BE2C (cell line): Measurements from ENCODE around the gene MTX1.
"Not testable (repeated sequence)": the region's sequence is repeated elsewhere in the genome, so short reads cannot be mapped to it uniquely, and the experiment has no call there.

ENCODE experiments used
- DNase-seq: peaks from one replicate; pipeline ENCODE4 v3.0.0-alpha.2; 2020
- H3K27me3 ChIP-seq: fragments of 250-450 bp; sonication (Bioruptor Pico); 2 replicates; pipeline ENCODE4 v1.5.1; 2020; ENCODE audit warnings: mild to moderate bottlenecking
- H3K36me3 ChIP-seq: fragments of 250-450 bp; sonication (Bioruptor Pico); 2 replicates; pipeline ENCODE4 v1.5.1; 2020; ENCODE audit warnings: mild to moderate bottlenecking
- H3K4me1 ChIP-seq: fragments of 250-450 bp; sonication (Bioruptor Pico); 2 replicates; pipeline ENCODE4 v1.5.1; 2020
- H3K4me3 ChIP-seq: 2 replicates; pipeline ENCODE4 v1.5.1; 2011; ENCODE audit warnings: low read depth, low read length
- H3K9me3 ChIP-seq: fragments of 250-450 bp; sonication (Bioruptor Pico); 2 replicates; pipeline ENCODE4 v1.5.1; 2020
- TF ChIP-seq, protein P1 (sequence below): IDR thresholded peaks from 2 replicates; pipeline ENCODE4 v1.5.1; 2012; ENCODE audit warnings: mild to moderate bottlenecking, low read depth, low read length

Gene MTX1

DNA sequence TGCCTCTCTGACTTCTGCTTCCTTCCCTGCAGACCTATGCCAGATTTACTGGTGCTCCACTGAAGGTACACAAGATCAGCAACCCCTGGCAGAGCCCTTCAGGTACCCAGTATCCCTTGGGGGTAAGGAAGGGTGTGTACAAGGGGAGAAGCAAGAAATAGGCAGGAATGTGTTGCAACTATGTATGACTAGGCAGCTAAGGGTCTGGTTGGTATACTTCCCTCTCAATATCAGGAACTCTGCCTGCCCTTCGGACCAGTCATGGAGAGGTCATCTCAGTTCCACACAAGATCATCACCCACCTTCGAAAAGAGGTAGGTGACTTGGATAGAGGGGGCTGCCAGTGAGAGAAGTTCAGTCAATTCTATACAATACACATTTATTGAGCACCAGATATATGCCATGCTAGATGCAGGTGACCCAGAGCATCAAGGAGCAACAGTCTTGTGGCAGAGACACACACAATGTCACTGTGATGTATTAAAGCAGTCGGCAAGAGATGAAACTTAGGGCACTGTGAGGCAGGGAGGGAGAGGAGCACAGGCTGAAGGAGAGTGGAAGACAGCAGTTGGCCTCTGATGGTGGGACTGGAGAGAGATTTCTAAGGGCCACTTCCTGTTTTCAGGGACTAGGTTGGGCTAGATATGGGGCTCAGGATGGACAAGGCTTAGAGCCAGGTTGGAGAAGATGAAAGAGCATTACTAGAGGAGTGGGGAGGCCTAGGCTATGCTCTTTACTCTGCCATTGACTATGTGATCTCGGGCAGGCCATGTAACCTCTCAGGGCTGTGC lies 2.0 kb downstream of the MTX1 start:
- TF ChIP-seq, protein P1, sequence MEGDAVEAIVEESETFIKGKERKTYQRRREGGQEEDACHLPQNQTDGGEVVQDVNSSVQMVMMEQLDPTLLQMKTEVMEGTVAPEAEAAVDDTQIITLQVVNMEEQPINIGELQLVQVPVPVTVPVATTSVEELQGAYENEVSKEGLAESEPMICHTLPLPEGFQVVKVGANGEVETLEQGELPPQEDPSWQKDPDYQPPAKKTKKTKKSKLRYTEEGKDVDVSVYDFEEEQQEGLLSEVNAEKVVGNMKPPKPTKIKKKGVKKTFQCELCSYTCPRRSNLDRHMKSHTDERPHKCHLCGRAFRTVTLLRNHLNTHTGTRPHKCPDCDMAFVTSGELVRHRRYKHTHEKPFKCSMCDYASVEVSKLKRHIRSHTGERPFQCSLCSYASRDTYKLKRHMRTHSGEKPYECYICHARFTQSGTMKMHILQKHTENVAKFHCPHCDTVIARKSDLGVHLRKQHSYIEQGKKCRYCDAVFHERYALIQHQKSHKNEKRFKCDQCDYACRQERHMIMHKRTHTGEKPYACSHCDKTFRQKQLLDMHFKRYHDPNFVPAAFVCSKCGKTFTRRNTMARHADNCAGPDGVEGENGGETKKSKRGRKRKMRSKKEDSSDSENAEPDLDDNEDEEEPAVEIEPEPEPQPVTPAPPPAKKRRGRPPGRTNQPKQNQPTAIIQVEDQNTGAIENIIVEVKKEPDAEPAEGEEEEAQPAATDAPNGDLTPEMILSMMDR = no peak
- Histone ChIP-seq H3K4me1 (peaks cover 7% of the 10 kb centered on the region), H3K36me3 (peaks cover 7% of the 10 kb centered on the region; the same call in 1 of the 2 replicates), H3K9me3 (no peaks in the 10 kb centered on the region), H3K4me3 (no peak overlapping the region), H3K27me3 (no peaks in the 10 kb centered on the region)
- DNase-seq = no peak

DNA sequence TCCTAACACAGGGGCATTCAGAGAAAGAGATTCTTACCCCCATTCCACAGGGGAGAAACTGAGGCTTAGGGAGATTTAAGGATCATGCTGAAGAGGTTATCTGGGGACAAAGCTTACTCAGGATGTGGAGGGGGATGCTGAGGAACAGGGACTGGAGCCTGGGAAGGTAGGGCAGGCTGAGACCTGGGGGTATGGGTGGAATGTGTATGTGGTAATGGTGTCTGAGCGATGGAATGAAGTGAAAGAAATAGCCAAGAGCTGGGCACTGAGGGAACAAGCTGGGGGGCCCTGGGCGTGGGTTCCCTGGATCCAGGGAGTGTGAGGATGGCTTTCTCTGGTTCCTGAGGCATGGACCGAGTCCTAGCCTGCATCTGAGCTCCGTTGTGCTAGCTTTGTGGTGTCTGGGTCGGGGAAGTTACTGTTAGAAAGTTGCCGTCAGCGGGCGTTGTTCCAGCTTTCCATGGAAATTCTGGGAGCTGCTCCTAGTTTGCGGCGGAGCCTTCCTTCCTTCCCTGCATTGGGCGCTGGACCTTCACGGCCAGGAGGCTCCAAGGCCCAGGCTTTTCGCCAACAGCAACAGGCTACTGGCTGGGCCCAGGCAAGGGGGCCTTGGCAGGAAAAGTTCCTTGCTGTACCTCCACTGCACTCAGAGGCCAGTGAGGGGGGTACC lies 3.0 kb downstream of the MTX1 start:
- not testable (repeated sequence) for DNase-seq, H3K4me1 ChIP-seq, H3K9me3 ChIP-seq, H3K4me3 ChIP-seq, H3K36me3 ChIP-seq, H3K27me3 ChIP-seq

DNA sequence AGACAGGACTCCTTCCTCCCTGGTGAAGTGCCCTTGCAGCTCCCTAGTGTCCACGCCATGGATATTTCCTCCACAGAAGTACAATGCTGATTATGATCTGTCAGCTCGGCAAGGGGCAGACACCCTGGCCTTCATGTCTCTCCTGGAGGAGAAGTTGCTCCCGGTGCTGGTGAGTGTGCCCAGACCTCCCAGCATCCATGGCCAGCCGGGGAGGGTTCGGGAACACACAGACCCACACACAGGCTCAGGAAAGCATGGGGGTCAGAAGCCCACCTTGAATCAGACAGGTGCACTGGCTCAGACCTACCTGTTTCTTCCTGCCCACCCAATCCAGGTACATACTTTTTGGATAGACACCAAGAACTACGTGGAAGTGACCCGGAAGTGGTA lies 3.6 kb downstream of the MTX1 start:
- H3K27me3 ChIP-seq, H3K9me3 ChIP-seq, DNase-seq, H3K4me3 ChIP-seq, H3K4me1 ChIP-seq, H3K36me3 ChIP-seq: not testable (repeated sequence)

DNA sequence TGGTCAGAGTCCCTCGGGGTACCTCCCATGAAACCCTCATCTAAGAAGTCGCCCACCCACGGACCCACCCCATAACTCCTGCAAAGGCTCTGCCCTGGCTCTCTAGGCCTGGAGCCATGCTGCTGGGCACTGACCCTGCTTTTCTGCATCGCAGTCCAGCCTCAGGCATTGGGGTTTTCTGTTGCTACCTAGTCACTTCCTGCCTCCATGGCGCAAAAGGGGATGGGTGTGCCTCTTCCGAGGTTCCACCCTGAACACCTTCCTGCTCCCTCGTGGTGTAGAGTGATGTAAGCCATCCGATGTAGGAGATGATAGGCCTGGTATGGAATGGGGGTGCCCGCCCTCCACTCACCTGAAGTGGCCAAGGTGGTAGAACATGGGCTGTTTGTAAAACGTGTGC lies 6.2 kb downstream of the MTX1 start:
- not testable (repeated sequence) for H3K9me3 ChIP-seq, DNase-seq, H3K27me3 ChIP-seq, H3K4me1 ChIP-seq, H3K36me3 ChIP-seq, H3K4me3 ChIP-seq

DNA sequence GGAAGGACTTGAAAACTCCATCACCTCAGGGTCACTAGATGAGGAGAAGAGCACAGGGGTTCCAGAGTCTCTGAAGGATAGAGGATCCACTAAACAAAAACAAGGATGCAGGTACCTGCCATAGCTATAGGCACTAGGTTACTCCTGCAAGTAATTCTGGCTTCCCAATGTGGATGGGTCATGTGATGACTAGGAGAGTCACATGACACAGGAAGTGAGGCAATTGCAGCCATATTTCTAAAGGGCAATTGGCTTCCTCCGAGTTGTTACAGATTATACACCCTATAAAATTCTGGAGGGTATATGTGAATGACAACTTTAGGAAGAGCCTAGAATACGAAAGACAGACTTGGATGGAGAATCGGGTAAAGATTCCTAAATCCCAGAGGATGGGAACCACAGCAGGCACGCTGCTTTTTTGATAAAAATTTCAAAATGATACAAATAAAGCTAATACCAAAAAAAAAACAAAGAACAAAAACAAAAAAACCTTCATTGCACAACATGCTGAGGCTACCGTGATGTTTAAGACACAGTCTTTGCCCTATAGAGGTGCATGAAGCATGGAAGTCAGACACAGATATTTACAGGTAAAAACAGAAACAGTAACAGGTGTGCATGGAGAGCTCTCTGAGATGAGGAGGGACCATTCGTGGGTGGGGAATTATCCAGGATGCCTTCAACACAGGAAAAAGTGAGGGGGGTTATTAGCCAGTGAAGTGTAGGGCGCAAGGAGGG lies 10.5 kb downstream of the MTX1 start:
- H3K4me1 ChIP-seq = peaks cover 2% of the 10 kb centered on the region; the same call in 1 of the 2 replicates
- no peaks in the 10 kb centered on the region for H3K27me3 ChIP-seq
- no peaks in the 10 kb centered on the region for H3K9me3 ChIP-seq
- H3K36me3 ChIP-seq = peaks cover 1% of the 10 kb centered on the region; the same call in 1 of the 2 replicates
- peak; percentile 61 for DNase-seq
- TF ChIP-seq, protein P1 = no peak
- peak overlapping the region; percentile 45 for H3K4me3 ChIP-seq

DNA sequence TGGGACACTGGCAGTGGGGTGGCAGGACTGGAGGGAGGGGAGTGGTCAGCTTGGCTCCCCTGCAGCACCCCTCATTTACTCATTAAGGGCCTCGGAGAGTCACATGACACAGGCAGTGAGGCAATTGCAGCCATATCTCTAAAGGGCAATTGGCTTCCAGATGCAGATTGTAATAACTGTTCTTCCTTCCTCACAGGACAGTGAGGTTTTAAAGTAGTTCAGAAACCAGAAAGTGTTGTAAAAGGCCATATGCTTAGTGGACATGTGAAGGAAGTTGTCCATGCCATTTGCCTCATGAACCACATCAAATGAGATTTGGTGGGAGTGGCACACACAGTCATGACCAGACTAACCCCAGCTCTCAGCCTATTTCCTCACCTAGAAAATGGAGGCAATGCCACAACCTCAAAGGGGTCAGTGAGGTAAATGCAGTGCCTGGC lies 11.1 kb downstream of the MTX1 start:
- TF ChIP-seq, protein P1 = no peak
- peak; percentile 30 for DNase-seq
- peak overlapping the region; percentile 45 for H3K4me3 ChIP-seq
- peaks cover 4% of the 10 kb centered on the region; the same call in 1 of the 2 replicates for H3K36me3 ChIP-seq
- peaks cover 2% of the 10 kb centered on the region; the same call in 1 of the 2 replicates for H3K4me1 ChIP-seq
- no peaks in the 10 kb centered on the region for H3K27me3 ChIP-seq
- no peaks in the 10 kb centered on the region for H3K9me3 ChIP-seq

DNA sequence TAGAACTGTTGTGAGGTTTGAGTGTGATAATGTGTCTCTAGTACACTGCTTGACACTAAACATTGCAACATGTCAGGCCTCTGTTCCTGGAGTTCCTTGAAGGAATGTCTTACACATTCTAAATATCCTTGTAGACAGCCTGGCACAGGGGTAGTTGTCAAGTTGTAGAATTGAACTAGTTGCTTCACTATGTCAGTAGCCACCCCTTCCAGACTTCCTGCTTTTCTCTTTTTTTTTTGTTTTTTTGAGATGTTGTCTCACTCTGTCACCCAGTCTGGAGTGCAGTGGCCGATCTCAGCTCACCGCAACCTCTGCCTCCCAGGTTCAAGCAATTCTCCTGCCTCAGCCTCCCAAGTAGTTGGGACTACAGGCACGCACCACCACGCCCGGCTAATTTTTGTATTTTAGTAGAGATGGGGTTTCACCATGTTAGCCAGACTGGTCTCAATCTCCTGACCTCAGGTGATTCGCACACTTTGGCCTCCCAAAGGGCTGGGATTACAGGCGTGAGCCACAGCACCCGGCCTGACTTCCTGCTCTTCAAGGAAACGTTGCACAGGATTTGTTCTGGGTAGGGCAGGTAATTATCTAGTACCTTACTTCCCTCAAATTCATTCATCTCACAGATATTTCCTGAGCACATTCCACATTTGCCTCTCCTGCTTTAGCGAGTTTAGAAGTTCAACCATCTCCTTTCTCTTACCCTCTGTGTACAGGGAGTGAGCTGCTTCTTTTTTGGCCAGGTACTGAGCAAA lies 11.9 kb downstream of the MTX1 start:
- DNase-seq, H3K9me3 ChIP-seq, H3K4me3 ChIP-seq, H3K4me1 ChIP-seq, H3K36me3 ChIP-seq, H3K27me3 ChIP-seq: not testable (repeated sequence)
